Activated naive CD4-positive, alpha-beta T cell (primary cell): ENCODE measurements around the gene UGT1A8.

Experiments
- DNase-seq, 4 experiments: peaks; one replicate each; lab custom pipeline; 2025; lab: John Stamatoyannopoulos, UW

Gene UGT1A8

GRCh38 chr2:233764761-233765160 is 147.3 kb downstream of the UGT1A8 start:
- DNase-seq, result no peak

- DNase-seq, result no peak
Measured at GRCh38 chr2:233766416-233766815, 149.0 kb downstream of the UGT1A8 start.

GRCh38 chr2:233768076-233768475 is 150.6 kb downstream of the UGT1A8 start:
- no peak for DNase-seq

- no peak for DNase-seq
Measured at GRCh38 chr2:233769260-233769659, 151.8 kb downstream of the UGT1A8 start.

GRCh38 chr2:233772153-233772552 is 154.7 kb downstream of the UGT1A8 start:
- DNase-seq, result no peak

GRCh38 chr2:233772583-233772982 is 155.2 kb downstream of the UGT1A8 start:
- no peak for DNase-seq

- no peak for DNase-seq
Measured at GRCh38 chr2:233773854-233774253, 156.4 kb downstream of the UGT1A8 start.

- DNase-seq, result no peak
Measured at GRCh38 chr2:233775414-233775813, 158.0 kb downstream of the UGT1A8 start.

- no peak for DNase-seq
Measured at GRCh38 chr2:233778030-233778429, 160.6 kb downstream of the UGT1A8 start, which contains the start of gene MROH2A. Gene MROH2A (plus strand): TSS chr2:233778330. CDS start chr2:233779359, 1,029 bp downstream.

GRCh38 chr2:233779722-233780121 is 162.3 kb downstream of the UGT1A8 start:
- no peak for DNase-seq

- DNase-seq, result no peak
Measured at GRCh38 chr2:233780771-233781170, 163.3 kb downstream of the UGT1A8 start.

GRCh38 chr2:233789554-233789953 is 172.1 kb downstream of the UGT1A8 start:
- no peak for DNase-seq

GRCh38 chr2:233791151-233791882 is 173.9 kb downstream of the UGT1A8 start:
- no peak for DNase-seq

GRCh38 chr2:233791883-233792329 is 174.5 kb downstream of the UGT1A8 start:
- no peak for DNase-seq

GRCh38 chr2:233792720-233793119 is 175.3 kb downstream of the UGT1A8 start:
- no peak for DNase-seq

- no peak for DNase-seq
Measured at GRCh38 chr2:233793465-233794127, 176.2 kb downstream of the UGT1A8 start.

- DNase-seq, result no peak
Measured at GRCh38 chr2:233794128-233794658, 176.8 kb downstream of the UGT1A8 start.

GRCh38 chr2:233795735-233796171 is 178.3 kb downstream of the UGT1A8 start:
- no peak for DNase-seq

GRCh38 chr2:233796254-233796653 is 178.8 kb downstream of the UGT1A8 start:
- DNase-seq, result no peak

GRCh38 chr2:233798335-233799086 is 181.1 kb downstream of the UGT1A8 start:
- no peak for DNase-seq

GRCh38 chr2:233799087-233799665 is 181.7 kb downstream of the UGT1A8 start:
- DNase-seq, result no peak

- no peak for DNase-seq
Measured at GRCh38 chr2:233799716-233800115, 182.3 kb downstream of the UGT1A8 start.
